ENCODE data around the gene XKR7.

XKR7 gene

DNA sequence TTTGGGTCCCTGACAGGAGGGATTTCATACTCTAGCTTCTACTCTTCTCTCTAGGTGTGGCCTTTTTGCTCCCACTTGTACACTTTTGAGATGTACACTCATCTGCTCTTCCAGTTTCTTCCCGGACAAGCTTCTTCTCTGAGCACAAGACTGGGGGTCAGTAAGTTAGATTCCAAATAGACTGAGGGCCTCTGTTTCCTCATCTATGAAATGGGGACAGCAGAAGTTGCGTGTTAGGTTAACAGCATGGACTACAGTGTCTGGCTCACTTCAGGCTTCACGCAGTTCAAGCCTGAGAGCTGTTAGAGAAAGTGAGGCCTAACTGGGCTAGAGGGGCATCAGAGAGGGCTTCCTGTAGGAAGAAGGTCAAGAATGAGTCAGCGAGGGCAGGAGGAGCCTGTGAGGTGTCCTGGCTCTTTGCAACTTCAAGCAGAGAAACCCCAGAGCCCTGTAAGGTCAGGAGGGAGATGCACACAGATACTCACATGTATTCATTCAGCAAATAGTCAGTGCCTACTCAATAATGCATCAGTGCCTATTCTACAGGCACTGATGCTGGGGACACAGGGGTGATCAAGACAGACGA, 20.6 kb downstream of the XKR7 start:
- no peak for FAIRE-seq
- no peak for TF ChIP-seq POLR2A (IDR thresholded peaks at IDR 0.05; ENCODE audit: low read depth, low read length)
- TF ChIP-seq POLR2AphosphoS5 (IDR thresholded peaks at IDR 0.05; ENCODE audit: low read depth, low read length), result no peak
- TF ChIP-seq SPI1 (IDR thresholded peaks at IDR 0.05; ENCODE audit: low read depth, low read length), result no peak
- no peak for TF ChIP-seq POU2F2 (IDR thresholded peaks at IDR 0.05; ENCODE audit: low read depth, low read length)
- TF ChIP-seq PAX5 (IDR thresholded peaks at IDR 0.05; ENCODE audit: insufficient read depth, low read length, severe bottlenecking), result no peak
- no peak for TF ChIP-seq TAF1 (IDR thresholded peaks at IDR 0.05; ENCODE audit: low read depth, low read length)
- no peak for DNase-seq (ENCODE audit: insufficient read length, low spot score)

DNA sequence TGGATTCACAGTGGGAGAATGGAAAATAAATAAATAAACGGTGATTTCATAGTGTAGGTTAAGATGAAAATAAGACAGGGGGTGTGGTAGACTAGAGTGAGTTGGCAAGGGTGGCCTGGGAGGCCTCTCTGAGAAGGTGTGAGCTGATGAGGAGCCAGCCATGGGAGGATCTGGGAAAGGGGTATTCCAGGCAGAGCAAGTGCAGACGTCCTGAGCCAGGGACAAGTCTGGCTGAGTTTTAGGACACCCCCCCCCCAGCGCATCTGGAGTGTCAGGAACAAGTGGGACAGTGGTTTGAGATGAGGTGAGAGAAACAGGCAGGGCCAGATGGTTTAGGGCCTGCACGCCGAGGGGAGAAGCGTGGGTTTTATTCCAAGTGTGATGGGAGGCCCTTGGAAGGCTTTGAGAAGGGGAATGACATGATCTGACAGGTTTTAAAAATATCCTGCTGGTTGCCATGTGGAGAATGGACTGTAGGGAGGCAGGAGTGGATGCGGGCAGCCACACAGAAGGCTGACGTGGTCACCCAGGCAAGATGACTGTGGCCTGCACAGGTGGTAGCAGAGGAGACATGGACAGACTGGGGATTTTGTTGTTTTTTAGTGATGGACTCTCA, 21.2 kb downstream of the XKR7 start:
- FAIRE-seq, result no peak
- TF ChIP-seq TAF1 (IDR thresholded peaks at IDR 0.05; ENCODE audit: low read depth, low read length), result no peak
- TF ChIP-seq PAX5 (IDR thresholded peaks at IDR 0.05; ENCODE audit: insufficient read depth, low read length, severe bottlenecking), result no peak
- TF ChIP-seq POLR2AphosphoS5 (IDR thresholded peaks at IDR 0.05; ENCODE audit: low read depth, low read length), result no peak
- no peak for TF ChIP-seq POU2F2 (IDR thresholded peaks at IDR 0.05; ENCODE audit: low read depth, low read length)
- TF ChIP-seq SPI1 (IDR thresholded peaks at IDR 0.05; ENCODE audit: low read depth, low read length), result no peak
- no peak for TF ChIP-seq POLR2A (IDR thresholded peaks at IDR 0.05; ENCODE audit: low read depth, low read length)
- no peak for DNase-seq (ENCODE audit: insufficient read length, low spot score)

DNA sequence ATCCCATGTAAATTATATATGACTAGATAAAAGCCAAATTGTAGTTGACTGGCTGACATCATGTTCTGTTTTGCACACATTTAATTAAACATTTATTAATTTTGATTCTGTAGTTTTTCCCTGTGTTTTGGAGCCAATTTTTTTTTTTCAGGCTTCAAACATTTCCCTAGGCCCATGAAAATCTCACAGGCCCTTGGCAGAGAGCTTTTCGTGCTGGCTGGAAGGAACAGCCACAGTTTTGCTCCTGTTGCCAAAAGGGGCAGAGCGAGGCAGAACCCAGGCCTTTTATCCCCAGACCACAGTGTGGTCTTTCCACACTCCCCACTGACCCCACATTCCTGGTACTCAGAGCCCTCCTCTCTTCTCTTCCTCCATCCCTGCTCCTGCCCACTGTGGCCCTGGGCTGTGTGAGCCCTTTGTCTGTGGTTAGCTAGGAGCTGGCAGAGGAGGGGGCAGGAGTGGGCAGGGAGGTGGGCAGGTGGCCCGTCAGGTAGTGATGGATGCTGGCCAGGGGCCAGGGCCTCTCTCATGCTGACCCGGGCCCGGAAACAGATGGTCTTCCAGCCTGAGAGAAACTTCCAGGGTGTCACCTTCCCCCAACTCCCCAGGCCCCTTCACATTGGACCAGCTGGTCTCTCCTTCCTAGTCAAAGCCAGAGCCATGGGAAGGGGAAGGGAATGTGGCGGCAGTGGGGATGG, 22.8 kb downstream of the XKR7 start:
- DNase-seq (ENCODE audit: insufficient read length, low spot score) (no peak), FAIRE-seq (no peak)
- TF ChIP-seq SPI1 (IDR thresholded peaks at IDR 0.05; ENCODE audit: low read depth, low read length) (no peak), POLR2AphosphoS5 (IDR thresholded peaks at IDR 0.05; ENCODE audit: low read depth, low read length) (no peak), POU2F2 (IDR thresholded peaks at IDR 0.05; ENCODE audit: low read depth, low read length) (no peak), TAF1 (IDR thresholded peaks at IDR 0.05; ENCODE audit: low read depth, low read length) (no peak), PAX5 (IDR thresholded peaks at IDR 0.05; ENCODE audit: insufficient read depth, low read length, severe bottlenecking) (no peak), POLR2A (IDR thresholded peaks at IDR 0.05; ENCODE audit: low read depth, low read length) (no peak)

DNA sequence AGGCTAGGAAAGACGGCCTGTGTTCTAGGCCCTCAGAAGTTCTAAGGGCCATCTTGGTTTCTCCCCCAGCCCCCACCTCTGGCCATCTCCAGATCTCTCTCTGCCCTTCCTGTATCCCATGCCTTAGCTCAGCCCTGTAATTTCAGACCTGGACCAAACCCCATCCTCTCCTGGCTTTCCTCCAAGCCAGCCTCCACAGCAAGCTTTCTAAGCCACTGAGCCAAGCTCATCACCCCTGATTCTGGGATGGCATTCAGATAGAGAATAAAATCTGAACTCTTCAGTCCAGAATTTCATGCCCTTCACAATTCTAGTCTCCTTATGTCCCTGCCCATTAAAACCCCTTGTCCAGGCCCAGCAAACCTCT, 23.4 kb downstream of the XKR7 start:
- DNase-seq (ENCODE audit: insufficient read length, low spot score) (no peak), FAIRE-seq (no peak)
- no peak for TF ChIP-seq SPI1 (IDR thresholded peaks at IDR 0.05; ENCODE audit: low read depth, low read length)
- no peak for TF ChIP-seq PAX5 (IDR thresholded peaks at IDR 0.05; ENCODE audit: insufficient read depth, low read length, severe bottlenecking)
- no peak for TF ChIP-seq POLR2AphosphoS5 (IDR thresholded peaks at IDR 0.05; ENCODE audit: low read depth, low read length)
- no peak for TF ChIP-seq TAF1 (IDR thresholded peaks at IDR 0.05; ENCODE audit: low read depth, low read length)
- no peak for TF ChIP-seq POLR2A (IDR thresholded peaks at IDR 0.05; ENCODE audit: low read depth, low read length)
- TF ChIP-seq POU2F2 (IDR thresholded peaks at IDR 0.05; ENCODE audit: low read depth, low read length), result no peak

DNA sequence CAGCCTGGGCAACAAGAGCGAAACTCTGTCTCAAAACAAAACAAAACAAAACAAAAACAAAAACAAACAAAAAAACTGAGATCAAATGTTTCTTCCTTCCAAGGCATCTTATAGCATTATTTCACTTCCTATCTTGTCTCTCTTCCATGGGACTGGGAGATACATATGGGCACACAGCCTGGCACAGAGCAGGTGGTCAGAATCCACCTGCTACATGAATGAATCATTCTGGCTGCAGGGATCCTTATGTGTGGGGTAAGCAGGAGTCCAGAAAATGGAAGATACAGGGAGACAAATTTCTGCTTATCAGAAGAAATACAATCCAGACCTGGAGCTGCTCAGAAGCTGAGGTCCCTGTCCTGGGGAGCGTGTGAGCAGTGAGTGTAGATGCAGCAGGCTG, 24.1 kb downstream of the XKR7 start:
- DNase-seq (ENCODE audit: insufficient read length, low spot score), result no peak
- TF ChIP-seq TAF1 (IDR thresholded peaks at IDR 0.05; ENCODE audit: low read depth, low read length) (no peak), SPI1 (IDR thresholded peaks at IDR 0.05; ENCODE audit: low read depth, low read length) (no peak), POLR2A (IDR thresholded peaks at IDR 0.05; ENCODE audit: low read depth, low read length) (no peak), PAX5 (IDR thresholded peaks at IDR 0.05; ENCODE audit: insufficient read depth, low read length, severe bottlenecking) (no peak), POLR2AphosphoS5 (IDR thresholded peaks at IDR 0.05; ENCODE audit: low read depth, low read length) (no peak), POU2F2 (IDR thresholded peaks at IDR 0.05; ENCODE audit: low read depth, low read length) (no peak)
- no peak for FAIRE-seq

DNA sequence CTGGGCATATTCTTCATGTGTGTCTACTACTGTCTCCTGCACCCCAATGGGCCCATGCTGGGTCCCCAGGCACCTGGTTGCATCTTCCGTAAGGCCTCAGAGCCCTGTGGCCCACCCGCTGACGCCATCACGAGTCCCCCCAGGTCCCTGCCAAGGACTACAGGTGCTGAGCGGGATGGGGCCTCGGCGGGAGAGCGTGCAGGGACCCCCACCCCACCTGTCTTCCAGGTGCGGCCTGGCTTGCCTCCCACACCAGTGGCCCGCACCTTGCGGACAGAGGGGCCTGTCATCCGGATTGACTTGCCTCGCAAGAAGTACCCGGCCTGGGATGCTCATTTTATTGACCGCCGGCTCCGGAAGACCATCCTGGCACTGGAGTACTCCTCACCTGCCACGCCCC, 29.0 kb downstream of the XKR7 start:
- TF ChIP-seq POU2F2 (IDR thresholded peaks at IDR 0.05; ENCODE audit: low read depth, low read length), result no peak
- no peak for TF ChIP-seq TAF1 (IDR thresholded peaks at IDR 0.05; ENCODE audit: low read depth, low read length)
- no peak for TF ChIP-seq PAX5 (IDR thresholded peaks at IDR 0.05; ENCODE audit: insufficient read depth, low read length, severe bottlenecking)
- TF ChIP-seq POLR2AphosphoS5 (IDR thresholded peaks at IDR 0.05; ENCODE audit: low read depth, low read length), result no peak
- TF ChIP-seq POLR2A (IDR thresholded peaks at IDR 0.05; ENCODE audit: low read depth, low read length), result no peak
- TF ChIP-seq SPI1 (IDR thresholded peaks at IDR 0.05; ENCODE audit: low read depth, low read length), result no peak
- FAIRE-seq (no peak), DNase-seq (ENCODE audit: insufficient read length, low spot score) (no peak)

DNA sequence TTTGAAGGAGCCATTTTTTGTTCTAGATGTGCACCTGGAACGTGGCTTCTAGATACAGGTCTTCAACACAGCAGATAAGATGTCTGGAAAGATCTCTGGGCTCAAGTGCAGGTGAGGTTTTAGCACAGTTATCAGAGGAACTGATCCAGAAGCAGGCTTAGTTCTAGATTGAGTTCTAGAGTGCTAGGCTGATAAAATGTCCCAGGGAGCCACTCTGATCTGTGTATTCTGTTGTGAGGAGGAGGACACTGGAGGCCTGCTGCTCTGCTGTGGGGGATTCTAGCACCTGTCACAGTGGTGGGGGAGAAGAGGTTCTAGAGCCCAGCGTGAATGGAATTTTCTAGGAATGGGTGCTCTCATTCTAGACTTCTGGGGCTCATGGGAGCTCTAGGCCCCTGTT, 30.3 kb downstream of the XKR7 start:
- FAIRE-seq, result no peak
- no peak for DNase-seq (ENCODE audit: insufficient read length, low spot score)
- TF ChIP-seq POLR2A (IDR thresholded peaks at IDR 0.05; ENCODE audit: low read depth, low read length) (no peak), TAF1 (IDR thresholded peaks at IDR 0.05; ENCODE audit: low read depth, low read length) (no peak), PAX5 (IDR thresholded peaks at IDR 0.05; ENCODE audit: insufficient read depth, low read length, severe bottlenecking) (no peak)

DNA sequence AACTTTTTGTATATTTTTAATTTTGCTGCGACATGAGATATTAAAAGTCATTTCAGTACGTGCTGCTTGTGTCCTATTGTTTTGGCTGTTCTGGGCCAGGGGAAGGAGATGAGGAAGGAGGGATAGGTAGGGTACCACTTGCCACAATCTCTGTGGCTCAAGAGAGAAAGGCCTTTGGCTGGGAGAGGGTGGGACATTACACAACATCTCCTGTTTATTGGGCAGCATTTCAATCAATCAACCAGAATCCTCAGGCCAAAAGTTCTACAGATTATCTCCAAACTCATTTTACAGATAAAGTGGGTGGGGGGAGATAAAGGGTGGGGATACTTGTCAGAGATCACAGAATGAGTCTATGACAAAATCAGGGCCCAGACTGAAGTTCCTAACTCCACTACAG, 35.4 kb downstream of the XKR7 start:
- TF ChIP-seq SPI1 (IDR thresholded peaks at IDR 0.05; ENCODE audit: low read depth, low read length) (no peak), POU2F2 (IDR thresholded peaks at IDR 0.05; ENCODE audit: low read depth, low read length) (no peak), POLR2A (IDR thresholded peaks at IDR 0.05; ENCODE audit: low read depth, low read length) (no peak), POLR2AphosphoS5 (IDR thresholded peaks at IDR 0.05; ENCODE audit: low read depth, low read length) (no peak), TAF1 (IDR thresholded peaks at IDR 0.05; ENCODE audit: low read depth, low read length) (no peak), PAX5 (IDR thresholded peaks at IDR 0.05; ENCODE audit: insufficient read depth, low read length, severe bottlenecking) (no peak)
- DNase-seq (ENCODE audit: insufficient read length, low spot score), result no peak
- FAIRE-seq, result no peak

DNA sequence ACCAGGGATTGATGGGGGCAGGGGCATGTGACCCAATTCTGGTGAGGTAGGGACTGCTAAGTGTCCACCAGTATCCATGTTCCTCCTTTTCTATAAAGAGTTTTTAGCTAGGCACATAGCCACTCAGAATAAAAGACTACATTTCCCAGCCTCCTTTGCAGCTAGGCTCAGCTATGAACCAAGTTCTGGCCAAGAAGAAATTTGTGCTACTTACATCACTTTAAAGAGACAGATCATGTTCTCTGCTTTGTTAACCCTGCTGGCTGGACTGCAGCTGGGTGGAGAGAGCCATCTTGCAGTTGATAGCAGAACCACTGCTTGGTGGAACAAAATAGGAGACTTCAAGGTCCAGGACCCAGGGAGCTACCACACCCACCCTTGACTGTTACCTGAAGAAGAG, 37.0 kb downstream of the XKR7 start:
- no peak for TF ChIP-seq SPI1 (IDR thresholded peaks at IDR 0.05; ENCODE audit: low read depth, low read length)

DNA sequence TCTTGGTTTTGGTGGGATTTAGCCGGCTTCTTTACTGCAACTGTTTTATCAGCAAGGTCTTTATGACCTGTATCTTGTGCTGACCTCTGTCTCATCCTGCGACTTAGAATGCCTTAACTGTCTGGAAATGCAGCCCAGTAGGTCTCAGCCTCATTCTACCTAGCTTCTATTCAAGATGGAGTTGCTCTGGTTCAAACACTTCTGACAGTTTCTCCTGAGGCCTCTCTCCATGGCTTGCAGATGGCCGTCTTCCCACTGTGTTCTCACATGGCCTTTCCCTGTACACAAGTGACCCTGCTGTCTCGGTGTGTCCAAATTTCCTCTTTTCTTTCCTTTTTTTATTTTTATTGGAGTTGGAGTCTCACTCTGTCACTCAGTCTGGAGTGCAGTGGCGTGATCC, 38.1 kb downstream of the XKR7 start:
- DNase-seq (ENCODE audit: insufficient read length, low spot score) (no peak), FAIRE-seq (no peak)
- TF ChIP-seq SPI1 (IDR thresholded peaks at IDR 0.05; ENCODE audit: low read depth, low read length) (no peak), PAX5 (IDR thresholded peaks at IDR 0.05; ENCODE audit: insufficient read depth, low read length, severe bottlenecking) (no peak)

More for the DNA sequence above, 37.0 kb downstream of the XKR7 start:
- DNase-seq (ENCODE audit: insufficient read length, low spot score) (no peak), FAIRE-seq (no peak)

Measured in GM12891 (cell line).